ENCODE results near the gene SOX8.

The SOX8 gene

DNA sequence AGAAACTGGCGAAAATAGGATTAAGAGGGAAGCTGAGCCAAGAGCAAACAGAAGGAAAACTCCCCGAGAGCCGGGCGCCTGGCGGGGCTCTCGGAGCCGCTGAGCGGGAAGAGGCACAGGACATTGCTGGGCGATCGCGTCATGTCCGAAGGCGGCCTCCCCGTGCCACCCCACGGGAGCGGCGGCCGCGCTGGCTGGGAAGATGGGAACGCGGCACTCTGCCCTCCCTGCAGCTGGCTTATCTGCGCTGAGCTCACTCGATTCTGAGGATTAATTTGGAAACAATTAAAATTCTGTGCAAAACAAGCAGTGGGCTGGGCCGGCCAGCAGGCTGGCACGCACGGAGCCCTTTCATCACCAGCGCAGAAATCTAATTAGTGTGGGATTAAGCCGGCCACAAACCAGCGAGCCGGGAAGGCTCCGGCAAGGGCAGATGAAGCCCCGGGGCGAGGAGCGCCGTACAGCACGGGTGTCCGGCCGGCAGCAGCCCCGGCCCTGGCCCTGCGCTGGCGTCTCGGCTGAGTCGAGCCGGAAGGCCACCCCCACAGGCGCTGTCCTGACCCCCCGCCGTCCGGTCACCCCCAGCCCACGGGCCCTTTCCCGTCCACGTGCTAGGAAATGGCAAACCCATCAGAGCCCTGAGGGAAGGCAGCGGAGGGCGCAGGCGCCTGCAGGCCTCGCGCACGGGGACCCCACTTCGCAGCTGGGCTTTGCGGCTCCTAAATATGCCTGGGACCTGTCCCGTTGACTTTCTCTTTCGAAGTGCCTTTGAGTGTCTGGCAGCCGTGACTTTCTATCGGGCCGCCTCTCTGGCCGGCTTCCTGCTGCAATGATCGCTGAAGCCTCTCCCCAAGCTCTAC, 37.9 kb downstream of the SOX8 start:
- H3K9me3 ChIP-seq (ENCODE audit: insufficient read depth, low read length): no peaks in the 10 kb centered on the region
- H2AFZ ChIP-seq (ENCODE audit: low read depth, low read length, severe bottlenecking): no peak overlapping the region

GRCh38 chr16:1020091-1020399, 38.5 kb downstream of the SOX8 start:
- Histone ChIP-seq H3K9me2 (replicated peaks; ENCODE audit: insufficient read depth, low read length) (no peaks in the 10 kb centered on the region), H3K27ac (ENCODE audit: low read depth, low read length) (no peak overlapping the region), H3K79me2 (ENCODE audit: insufficient read depth, low read length) (no peaks in the 10 kb centered on the region), H4K20me1 (ENCODE audit: low read depth, low read length) (no peaks in the 10 kb centered on the region), H3K4me2 (ENCODE audit: low read depth, low read length, poor library complexity, severe bottlenecking) (no peak overlapping the region), H3K36me3 (ENCODE audit: low read length) (no peaks in the 10 kb centered on the region), H3K9me3 (ENCODE audit: insufficient read depth, low read length) (no peaks in the 10 kb centered on the region), H2AFZ (ENCODE audit: low read depth, low read length, severe bottlenecking) (no peak overlapping the region), H3K4me3 (ENCODE audit: insufficient read depth, low read length, poor library complexity, severe bottlenecking) (no peak overlapping the region), H3K9ac (ENCODE audit: low read length) (no peak overlapping the region), H3F3A (ENCODE audit: insufficient read depth) (no peaks in the 10 kb centered on the region), H3K27me3 (ENCODE audit: low read length) (no peaks in the 10 kb centered on the region)
- TF ChIP-seq, protein P1, sequence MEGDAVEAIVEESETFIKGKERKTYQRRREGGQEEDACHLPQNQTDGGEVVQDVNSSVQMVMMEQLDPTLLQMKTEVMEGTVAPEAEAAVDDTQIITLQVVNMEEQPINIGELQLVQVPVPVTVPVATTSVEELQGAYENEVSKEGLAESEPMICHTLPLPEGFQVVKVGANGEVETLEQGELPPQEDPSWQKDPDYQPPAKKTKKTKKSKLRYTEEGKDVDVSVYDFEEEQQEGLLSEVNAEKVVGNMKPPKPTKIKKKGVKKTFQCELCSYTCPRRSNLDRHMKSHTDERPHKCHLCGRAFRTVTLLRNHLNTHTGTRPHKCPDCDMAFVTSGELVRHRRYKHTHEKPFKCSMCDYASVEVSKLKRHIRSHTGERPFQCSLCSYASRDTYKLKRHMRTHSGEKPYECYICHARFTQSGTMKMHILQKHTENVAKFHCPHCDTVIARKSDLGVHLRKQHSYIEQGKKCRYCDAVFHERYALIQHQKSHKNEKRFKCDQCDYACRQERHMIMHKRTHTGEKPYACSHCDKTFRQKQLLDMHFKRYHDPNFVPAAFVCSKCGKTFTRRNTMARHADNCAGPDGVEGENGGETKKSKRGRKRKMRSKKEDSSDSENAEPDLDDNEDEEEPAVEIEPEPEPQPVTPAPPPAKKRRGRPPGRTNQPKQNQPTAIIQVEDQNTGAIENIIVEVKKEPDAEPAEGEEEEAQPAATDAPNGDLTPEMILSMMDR (IDR thresholded peaks at IDR 0.05; ENCODE audit: insufficient read depth, low read length, poor library complexity, severe bottlenecking): no peak
- no peak for TF ChIP-seq EZH2phosphoT487 (conservative IDR thresholded peaks at IDR 0.05; ENCODE audit: low read length)

More for the DNA sequence above, 37.9 kb downstream of the SOX8 start:
- Histone ChIP-seq H3K27me3 (ENCODE audit: low read length) (no peaks in the 10 kb centered on the region), H3K9me2 (replicated peaks; ENCODE audit: insufficient read depth, low read length) (no peaks in the 10 kb centered on the region), H3K4me3 (ENCODE audit: insufficient read depth, low read length, poor library complexity, severe bottlenecking) (no peak overlapping the region), H3F3A (ENCODE audit: insufficient read depth) (no peaks in the 10 kb centered on the region), H3K79me2 (ENCODE audit: insufficient read depth, low read length) (no peaks in the 10 kb centered on the region), H3K36me3 (ENCODE audit: low read length) (no peaks in the 10 kb centered on the region), H3K9ac (ENCODE audit: low read length) (no peak overlapping the region), H4K20me1 (ENCODE audit: low read depth, low read length) (no peaks in the 10 kb centered on the region), H3K4me2 (ENCODE audit: low read depth, low read length, poor library complexity, severe bottlenecking) (no peak overlapping the region), H3K27ac (ENCODE audit: low read depth, low read length) (no peak overlapping the region)
- TF ChIP-seq, protein P1 (IDR thresholded peaks at IDR 0.05; ENCODE audit: insufficient read depth, low read length, poor library complexity, severe bottlenecking): no peak
- no peak for TF ChIP-seq EZH2phosphoT487 (conservative IDR thresholded peaks at IDR 0.05; ENCODE audit: low read length)

- Histone ChIP-seq H3K9me3 (ENCODE audit: insufficient read depth, low read length) (no peaks in the 10 kb centered on the region), H3K27me3 (ENCODE audit: low read length) (no peaks in the 10 kb centered on the region), H3K4me3 (ENCODE audit: insufficient read depth, low read length, poor library complexity, severe bottlenecking) (no peak overlapping the region), H2AFZ (ENCODE audit: low read depth, low read length, severe bottlenecking) (no peak overlapping the region), H3K9me2 (replicated peaks; ENCODE audit: insufficient read depth, low read length) (no peaks in the 10 kb centered on the region), H3K9ac (ENCODE audit: low read length) (no peak overlapping the region), H3F3A (ENCODE audit: insufficient read depth) (no peaks in the 10 kb centered on the region), H3K79me2 (ENCODE audit: insufficient read depth, low read length) (no peaks in the 10 kb centered on the region), H3K4me2 (ENCODE audit: low read depth, low read length, poor library complexity, severe bottlenecking) (no peak overlapping the region), H3K36me3 (ENCODE audit: low read length) (no peaks in the 10 kb centered on the region), H4K20me1 (ENCODE audit: low read depth, low read length) (no peaks in the 10 kb centered on the region), H3K27ac (ENCODE audit: low read depth, low read length) (no peak overlapping the region)
- no peak for TF ChIP-seq EZH2phosphoT487 (conservative IDR thresholded peaks at IDR 0.05; ENCODE audit: low read length)
- TF ChIP-seq, protein P1 (IDR thresholded peaks at IDR 0.05; ENCODE audit: insufficient read depth, low read length, poor library complexity, severe bottlenecking): no peak
Measured at GRCh38 chr16:1020591-1020990, 39.0 kb downstream of the SOX8 start.

All from SU-DHL-6 (cell line).